HUDEP-2 (cell line): ENCODE results near the gene MOXD1.

Experiments
- DNase-seq, 76 experiments: peaks; one replicate each; lab custom pipeline; 2025; ENCODE audit not compliant: unreplicated experiment in 76 of 76; lab: John Stamatoyannopoulos, UW

Gene MOXD1

GRCh38 chr6:132400555-132400882, 756 bp downstream of the MOXD1 start:
- DNase-seq, result no peak

- no peak for DNase-seq
Measured at GRCh38 chr6:132399376-132400074, 1.8 kb downstream of the MOXD1 start.

- DNase-seq, result no peak
Measured at GRCh38 chr6:132395015-132395597, 6.2 kb downstream of the MOXD1 start.

GRCh38 chr6:132392792-132393191, 8.5 kb downstream of the MOXD1 start:
- peak in 2 of 76 experiments; percentile 7 to 23 for DNase-seq

GRCh38 chr6:132392270-132392646, 9.0 kb downstream of the MOXD1 start:
- no peak for DNase-seq

GRCh38 chr6:132391391-132392269, 9.6 kb downstream of the MOXD1 start:
- no peak for DNase-seq

GRCh38 chr6:132390451-132390850, 10.8 kb downstream of the MOXD1 start:
- no peak for DNase-seq

GRCh38 chr6:132390017-132390416, 11.3 kb downstream of the MOXD1 start:
- DNase-seq, result no peak

- DNase-seq, result no peak
Measured at GRCh38 chr6:132388291-132388690, 13.0 kb downstream of the MOXD1 start.

GRCh38 chr6:132382630-132383175, 18.6 kb downstream of the MOXD1 start:
- DNase-seq, result no peak

GRCh38 chr6:132381381-132381780, 19.9 kb downstream of the MOXD1 start:
- DNase-seq, result no peak

- no peak for DNase-seq
Measured at GRCh38 chr6:132380358-132381029, 20.8 kb downstream of the MOXD1 start.

GRCh38 chr6:132369526-132369925, 31.7 kb downstream of the MOXD1 start:
- DNase-seq, result no peak

- DNase-seq, result no peak
Measured at GRCh38 chr6:132368916-132369481, 32.3 kb downstream of the MOXD1 start.

- no peak for DNase-seq
Measured at GRCh38 chr6:132365281-132365907, 35.9 kb downstream of the MOXD1 start.

- DNase-seq, result no peak
Measured at GRCh38 chr6:132364306-132365074, 36.8 kb downstream of the MOXD1 start.

GRCh38 chr6:132362442-132363185, 38.7 kb downstream of the MOXD1 start:
- DNase-seq, result no peak

- DNase-seq, result no peak
Measured at GRCh38 chr6:132361101-132361500, 40.2 kb downstream of the MOXD1 start.

- no peak for DNase-seq
Measured at GRCh38 chr6:132359886-132360285, 41.4 kb downstream of the MOXD1 start.
